ENCODE results near the gene RALBP1.

The RALBP1 gene

DNA sequence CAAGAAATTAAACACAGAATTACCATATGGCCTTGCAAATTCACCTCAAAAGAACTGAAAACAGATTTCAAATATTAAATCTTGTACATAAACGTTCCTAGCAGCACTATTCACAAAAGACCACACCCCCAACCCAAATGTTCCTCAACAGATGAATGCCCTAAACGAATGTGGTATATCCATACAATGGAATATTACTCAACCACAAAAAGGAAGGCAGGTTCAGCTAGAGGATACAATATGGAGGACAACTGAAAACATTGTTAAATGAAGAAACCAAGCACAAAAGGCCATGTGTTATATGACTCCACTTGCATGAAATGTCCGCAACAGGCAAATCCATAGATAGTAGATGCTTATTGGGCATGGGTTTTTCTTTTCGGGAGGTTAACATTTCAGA, 77.3 kb downstream of the RALBP1 start:
- no peak for DNase-seq

- no peak for DNase-seq
These were observed 82.1 kb downstream of the RALBP1 start for GRCh38 chr18:9557250-9557943.

GRCh38 chr18:9558387-9559064, 83.2 kb downstream of the RALBP1 start:
- no peak for DNase-seq

- no peak for DNase-seq
These were observed 83.9 kb downstream of the RALBP1 start for GRCh38 chr18:9559253-9559652.

- DNase-seq, result no peak
These were observed 86.4 kb downstream of the RALBP1 start for GRCh38 chr18:9561759-9562158.

- DNase-seq, result no peak
These were observed 87.3 kb downstream of the RALBP1 start for GRCh38 chr18:9562584-9562983.

DNA sequence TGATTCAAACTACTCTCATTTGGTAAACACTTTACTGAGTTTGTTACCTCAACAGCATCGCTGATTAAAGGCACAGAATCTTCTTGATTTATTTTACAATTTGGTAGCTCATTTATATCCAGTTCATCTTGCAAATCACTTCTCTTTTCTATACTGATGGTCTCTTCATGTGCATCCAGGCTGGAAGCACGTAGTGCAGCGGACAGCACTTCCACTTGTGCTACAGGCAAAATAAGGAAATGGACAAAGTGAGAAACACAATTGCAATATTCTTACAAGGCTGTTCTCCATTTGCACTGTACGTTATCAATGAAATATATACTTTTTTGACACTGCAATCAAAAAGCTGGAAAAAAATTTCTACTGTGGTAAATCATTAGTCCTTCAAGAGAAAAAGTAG, 88.0 kb downstream of the RALBP1 start:
- DNase-seq, result no peak

GRCh38 chr18:9565407-9565806, 90.1 kb downstream of the RALBP1 start:
- DNase-seq, result no peak

- DNase-seq, result no peak
These were observed 92.9 kb downstream of the RALBP1 start for GRCh38 chr18:9568186-9568585.

DNA sequence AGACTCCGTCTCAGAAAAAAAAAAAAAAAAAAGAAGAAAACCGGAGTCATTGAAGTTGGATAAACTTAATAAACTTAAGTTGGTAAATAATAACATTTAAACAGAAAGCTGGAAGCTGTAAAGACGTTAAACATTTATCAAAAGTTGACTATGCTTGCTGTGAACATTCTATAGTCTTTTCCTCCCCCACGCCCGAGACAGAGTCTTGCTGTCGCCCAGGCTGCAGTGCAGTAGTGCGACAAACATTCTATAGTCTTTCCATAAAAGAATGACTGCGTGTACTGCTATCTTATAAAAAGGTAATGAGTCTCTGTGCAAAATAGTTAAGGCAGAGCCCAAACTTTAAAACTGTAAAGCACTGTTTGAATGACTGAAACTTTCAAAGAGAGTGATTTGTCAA, 93.9 kb downstream of the RALBP1 start:
- no peak for DNase-seq

- DNase-seq, result no peak
These were observed 94.9 kb downstream of the RALBP1 start for GRCh38 chr18:9570255-9570654.

DNA sequence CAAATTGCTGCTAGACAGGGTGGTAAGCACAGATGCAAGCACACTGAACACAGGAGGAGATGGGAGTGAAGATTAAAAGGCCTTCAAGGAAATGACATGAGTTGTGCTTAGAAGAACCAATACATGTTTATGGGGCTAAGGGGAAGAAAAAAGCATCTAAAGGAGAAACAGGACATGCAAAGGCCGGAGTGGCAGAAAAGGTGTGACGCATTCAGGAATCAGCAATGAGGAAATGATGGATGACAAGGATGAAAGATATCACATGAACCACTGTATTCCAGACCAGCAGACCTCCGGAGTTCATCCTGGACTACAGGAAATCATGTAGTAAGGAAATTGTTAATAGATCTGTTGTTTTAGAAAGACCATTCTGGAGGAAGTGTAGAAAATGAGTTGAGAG, 96.2 kb downstream of the RALBP1 start:
- DNase-seq, result no peak

GRCh38 chr18:9574473-9575115, 99.3 kb downstream of the RALBP1 start:
- no peak for DNase-seq

DNA sequence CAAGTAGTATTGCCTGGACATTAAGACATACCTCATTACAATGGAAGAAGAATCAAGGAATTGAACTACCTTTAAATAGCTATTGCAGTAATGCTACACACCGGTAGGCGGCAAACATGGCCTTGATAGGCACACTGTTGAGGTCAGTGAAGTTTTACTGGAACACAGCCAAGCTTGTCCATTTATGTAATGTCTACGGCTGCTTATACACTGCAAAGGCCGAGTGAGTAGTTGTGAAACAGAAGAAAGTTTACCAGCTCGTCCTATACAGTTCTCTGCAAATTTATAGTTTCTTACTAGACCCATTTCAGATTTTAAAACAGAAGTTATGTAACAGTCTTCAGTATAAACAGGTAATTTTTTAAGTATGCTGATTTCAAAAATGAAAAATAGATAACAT, 100.2 kb downstream of the RALBP1 start:
- DNase-seq, result no peak

GRCh38 chr18:9577361-9577760, 102.0 kb downstream of the RALBP1 start:
- DNase-seq, result no peak

DNA sequence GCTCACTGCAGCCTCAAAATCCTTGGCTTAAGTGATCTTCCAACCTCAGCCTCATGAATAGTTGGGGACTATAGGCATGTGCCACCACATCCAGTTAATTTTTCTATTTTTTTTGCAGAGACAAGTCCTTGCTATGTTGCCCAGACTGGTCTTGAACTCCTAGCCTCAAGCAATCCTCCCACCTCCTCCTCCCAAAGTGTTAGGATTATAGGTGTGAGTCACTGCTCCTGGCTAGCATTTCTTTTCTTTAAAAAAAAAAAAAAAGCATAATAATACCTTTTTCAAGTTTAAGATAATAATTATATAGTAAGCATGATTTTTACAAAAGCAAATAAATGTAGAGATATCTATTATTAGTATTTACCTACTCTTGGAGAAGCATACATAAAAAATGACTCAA, 103.0 kb downstream of the RALBP1 start:
- no peak for DNase-seq

DNA sequence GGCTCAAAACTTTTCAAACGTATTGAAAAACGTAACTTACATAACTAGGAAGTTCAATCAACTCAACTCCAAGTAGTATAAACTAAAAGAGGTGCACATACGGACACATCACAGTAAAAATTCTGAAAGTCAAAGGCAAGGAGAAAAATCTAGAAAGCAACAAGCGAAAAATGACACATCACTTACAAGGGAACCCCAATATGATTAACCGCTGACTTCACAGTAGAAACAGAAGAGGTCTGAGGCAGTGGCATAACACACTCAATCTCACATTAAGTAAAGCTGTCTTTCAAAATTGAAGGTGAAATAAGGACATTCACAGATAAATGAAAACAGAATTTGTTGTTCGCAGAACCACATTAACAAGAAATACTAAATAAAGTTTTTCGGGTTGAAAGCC, 106.4 kb downstream of the RALBP1 start:
- DNase-seq, result no peak

DNA sequence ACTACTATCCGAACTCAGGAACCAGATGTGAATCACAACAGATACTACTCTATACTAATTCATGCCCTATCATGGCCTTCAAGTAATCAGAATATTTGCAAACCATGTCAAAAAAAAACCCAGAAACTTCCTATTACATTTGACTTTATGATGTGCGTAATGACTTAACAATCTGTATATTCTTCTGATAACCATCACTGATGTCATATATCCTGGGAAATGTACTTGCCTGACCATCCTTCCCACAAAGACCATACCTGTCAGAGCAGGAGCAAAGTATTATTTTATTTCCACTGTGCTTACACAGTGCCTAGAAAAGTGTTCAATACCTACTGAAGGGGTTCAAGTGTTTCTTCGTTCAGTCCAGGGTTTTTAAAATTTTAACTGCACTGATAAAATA, 111.5 kb downstream of the RALBP1 start:
- DNase-seq, result no peak
